ENCODE results near the gene TRPC4AP. TPM values are rescaled to one million over a fixed set of nuclear protein-coding genes. Genes with fewer than 3 reads are reported as not detected.
A peak's percentile ranks its signal among the peaks of the same experiment; 100 is the strongest.

TRPC4AP gene
- total RNA-seq, 1 experiment from 2014 or later = 25.7 TPM

DNA sequence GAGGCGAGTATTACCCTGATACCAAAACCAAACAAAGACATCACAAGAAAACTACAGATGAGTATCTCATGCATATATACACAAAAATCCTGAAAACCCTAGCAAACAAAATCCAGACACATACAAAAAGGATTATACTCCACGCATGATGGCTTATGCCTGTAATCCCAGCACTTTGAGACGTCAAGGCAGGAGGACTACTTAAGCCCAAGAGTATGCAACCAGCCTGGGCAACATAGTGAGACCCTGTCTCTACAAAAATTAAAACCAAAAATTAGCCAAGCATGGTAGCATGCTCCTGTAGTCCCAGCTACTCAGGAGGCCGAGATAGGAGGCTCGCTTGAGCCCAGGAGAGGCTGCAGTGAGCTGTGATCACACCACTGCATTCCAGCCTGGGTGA lies 32.4 kb downstream of the TRPC4AP start:
- DNase-seq (ENCODE audit: low read depth) = no peak

- DNase-seq (ENCODE audit: low read depth) = no peak
Measured at GRCh38 chr20:35059612-35060011, 33.0 kb downstream of the TRPC4AP start.

- DNase-seq (ENCODE audit: low read depth) = no peak
Measured at GRCh38 chr20:35059110-35059509, 33.5 kb downstream of the TRPC4AP start.

- no peak for DNase-seq (ENCODE audit: low read depth)
Measured at GRCh38 chr20:35055445-35056276, 36.9 kb downstream of the TRPC4AP start.

DNA sequence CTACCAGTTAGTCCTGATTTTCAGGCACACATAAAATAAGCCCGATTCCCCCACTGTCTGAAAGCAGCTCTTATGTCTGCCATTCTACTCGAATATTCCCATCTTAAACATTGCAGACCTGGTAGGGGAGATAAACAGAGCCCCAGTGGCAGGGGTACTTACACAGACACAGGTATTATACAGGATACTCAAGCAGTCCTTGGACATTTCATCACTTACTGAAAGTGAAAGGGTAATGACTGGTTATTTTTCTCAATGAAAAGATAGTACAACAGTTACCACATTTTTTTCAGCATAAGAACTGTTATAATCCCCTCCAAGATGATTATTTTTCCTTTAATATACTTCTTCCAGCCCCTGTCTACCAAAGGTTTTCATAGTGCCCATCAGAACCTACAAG lies 37.8 kb downstream of the TRPC4AP start:
- DNase-seq (ENCODE audit: low read depth) = no peak

- peak; percentile 13 for DNase-seq (ENCODE audit: low read depth)
Measured at GRCh38 chr20:35052616-35053015, 40.0 kb downstream of the TRPC4AP start.

DNA sequence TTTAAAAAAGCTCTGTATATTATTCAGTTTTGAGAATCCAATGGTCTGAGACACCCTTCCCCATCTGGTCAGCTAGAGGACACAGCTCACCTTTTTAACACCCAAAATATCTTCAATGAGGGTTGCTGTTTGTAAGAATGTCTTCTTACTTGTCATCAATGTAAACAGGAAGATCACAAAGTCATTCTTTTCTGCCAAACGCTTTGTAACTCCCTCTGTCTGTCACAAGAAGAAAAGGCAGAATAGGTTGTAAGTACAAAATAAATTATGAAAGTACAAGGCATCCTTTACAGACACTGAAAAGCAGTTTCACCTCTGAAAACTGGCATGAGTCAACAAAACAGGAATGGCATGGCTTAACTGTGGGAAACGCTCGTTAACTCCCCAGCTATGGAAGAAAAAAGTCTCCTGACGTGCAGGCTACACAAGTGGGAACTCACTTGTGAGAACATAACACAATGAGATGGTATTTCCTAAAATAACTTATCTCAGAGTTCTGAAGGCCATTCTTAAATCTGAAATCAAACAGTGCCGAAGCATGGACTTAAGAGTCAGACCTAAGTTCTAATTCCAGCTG lies 42.7 kb downstream of the TRPC4AP start:
- DNase-seq (ENCODE audit: low read depth) = no peak

DNA sequence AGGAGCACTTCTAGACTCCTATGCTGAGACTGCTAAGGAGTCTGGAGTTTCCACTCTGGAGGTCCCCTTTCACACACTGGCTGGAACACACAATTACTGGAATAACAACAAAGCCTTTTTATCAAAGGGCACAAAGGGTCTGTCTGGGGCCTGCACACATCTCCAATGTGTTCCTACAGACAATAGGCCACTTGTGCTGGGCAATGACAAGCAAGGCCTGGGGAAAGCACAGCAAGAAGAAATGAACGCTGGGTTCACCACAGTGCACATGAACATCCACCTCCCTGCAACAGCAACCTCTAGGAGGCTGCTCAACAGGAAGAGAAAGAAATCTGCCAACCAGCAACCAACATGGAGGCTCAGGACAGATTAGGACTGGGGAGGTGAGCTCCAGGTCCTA lies 43.9 kb downstream of the TRPC4AP start:
- DNase-seq (ENCODE audit: low read depth) = no peak

GRCh38 chr20:35042268-35042667 lies 50.3 kb downstream of the TRPC4AP start:
- no peak for DNase-seq (ENCODE audit: low read depth)

DNA sequence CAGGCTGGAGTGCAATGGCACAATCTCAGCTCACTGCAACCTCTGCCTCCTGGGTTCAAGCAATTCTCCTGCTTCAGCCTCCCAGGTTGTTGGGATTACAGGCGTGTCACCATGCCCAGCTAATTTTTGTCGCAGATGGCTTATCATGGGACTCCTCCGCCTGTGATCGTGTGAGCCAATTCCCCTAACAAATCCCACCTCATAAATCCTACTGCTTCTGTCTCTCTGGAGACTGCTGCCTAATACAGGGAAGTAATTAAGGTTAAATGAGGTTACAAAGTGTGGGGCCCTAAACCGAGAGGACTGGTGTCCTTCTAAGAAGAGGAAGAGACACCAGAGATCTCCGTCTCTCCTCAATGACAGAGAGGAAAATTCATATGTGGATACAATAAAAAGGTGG lies 52.0 kb downstream of the TRPC4AP start:
- no peak for DNase-seq (ENCODE audit: low read depth)

DNA sequence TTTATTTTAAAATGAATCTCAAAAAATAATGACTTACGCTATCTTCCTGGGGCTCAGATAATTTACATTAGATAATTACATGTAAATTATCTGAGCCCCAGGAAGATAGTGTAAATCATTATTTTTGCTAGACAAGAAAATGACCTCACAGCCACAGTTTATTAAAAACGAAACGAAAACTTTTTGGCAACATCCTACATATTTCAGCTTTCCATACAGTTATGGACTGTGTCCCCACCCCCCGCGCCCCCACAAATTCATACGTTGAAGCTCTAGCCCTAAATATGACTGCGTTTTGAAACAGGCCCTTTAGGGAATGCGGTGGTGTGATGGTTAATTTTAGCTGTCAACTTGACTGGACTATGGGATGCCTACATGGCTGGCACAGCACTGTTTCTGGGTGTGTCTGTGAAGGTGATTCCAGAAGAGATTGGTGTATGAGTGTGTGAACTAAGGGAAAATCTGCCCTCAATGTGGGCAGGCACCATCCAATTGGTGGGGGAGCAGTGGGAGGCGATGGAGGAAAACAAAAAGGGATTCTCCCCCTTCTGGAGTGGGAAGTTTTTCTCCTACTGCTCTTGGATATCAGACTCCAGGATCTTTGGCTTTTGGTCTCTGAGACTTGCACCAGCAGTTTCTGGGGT lies 52.6 kb downstream of the TRPC4AP start:
- DNase-seq (ENCODE audit: low read depth) = no peak

DNA sequence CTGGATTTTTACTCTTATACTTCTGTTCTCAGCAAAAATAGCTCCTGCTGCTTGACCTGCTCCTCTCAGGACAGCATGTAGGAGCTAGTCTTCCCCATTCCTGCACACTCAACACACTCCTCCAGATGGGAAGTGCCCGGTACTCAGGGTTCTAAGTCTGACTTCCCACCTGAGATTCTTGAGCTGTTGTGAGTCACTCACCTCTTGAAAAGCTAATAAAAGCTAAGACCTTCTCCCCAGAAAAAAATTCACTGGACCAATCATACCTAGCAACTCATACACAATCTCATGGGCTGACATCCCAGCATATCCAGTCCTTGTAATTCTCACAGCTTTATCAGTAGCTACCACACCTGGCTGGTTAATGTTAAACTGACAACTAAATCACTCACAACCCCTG lies 53.5 kb downstream of the TRPC4AP start:
- no peak for DNase-seq (ENCODE audit: low read depth)

DNA sequence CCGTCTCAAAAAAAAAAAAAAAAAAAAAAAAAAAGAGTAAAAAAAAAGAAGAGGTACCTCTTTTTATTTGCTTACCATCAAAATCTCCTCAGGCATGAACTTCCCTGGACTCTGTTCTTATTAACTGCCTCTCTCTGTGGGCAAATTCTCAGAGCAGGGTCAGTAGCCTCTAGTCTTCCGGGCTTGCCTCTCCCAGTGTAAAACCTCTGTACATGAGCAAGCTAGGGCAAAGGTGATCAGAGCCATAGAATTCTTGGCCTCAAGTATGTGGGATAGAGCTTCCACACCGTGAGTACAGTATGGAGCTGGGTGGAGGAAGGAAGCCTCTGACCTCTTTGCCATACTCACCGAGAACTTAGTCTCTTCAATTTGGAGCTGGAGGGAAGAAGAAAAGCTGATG lies 58.5 kb downstream of the TRPC4AP start:
- no peak for DNase-seq (ENCODE audit: low read depth)

- no peak for DNase-seq (ENCODE audit: low read depth)
Measured at GRCh38 chr20:35030136-35030535, 62.5 kb downstream of the TRPC4AP start.

DNA sequence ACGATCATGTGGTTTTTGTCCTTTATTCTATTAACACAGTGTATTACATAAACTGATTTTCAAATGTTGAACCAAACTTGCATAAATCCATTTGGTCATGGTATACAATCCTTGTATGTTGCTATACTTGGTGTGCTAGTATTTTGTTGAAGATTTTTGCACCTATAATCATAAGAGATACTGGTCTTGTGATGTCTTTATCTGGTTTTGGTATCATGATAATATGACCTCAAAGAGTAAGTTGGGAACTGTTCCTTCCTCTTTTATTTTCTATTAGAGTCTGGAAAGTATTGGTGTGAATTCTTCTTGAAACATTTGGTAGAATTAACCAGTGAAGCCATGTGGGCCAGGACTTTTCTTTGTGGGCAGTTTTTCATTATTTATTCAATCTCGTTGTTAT lies 65.3 kb downstream of the TRPC4AP start:
- DNase-seq (ENCODE audit: low read depth) = no peak

GRCh38 chr20:35025116-35025515 lies 67.5 kb downstream of the TRPC4AP start:
- DNase-seq (ENCODE audit: low read depth) = no peak

DNA sequence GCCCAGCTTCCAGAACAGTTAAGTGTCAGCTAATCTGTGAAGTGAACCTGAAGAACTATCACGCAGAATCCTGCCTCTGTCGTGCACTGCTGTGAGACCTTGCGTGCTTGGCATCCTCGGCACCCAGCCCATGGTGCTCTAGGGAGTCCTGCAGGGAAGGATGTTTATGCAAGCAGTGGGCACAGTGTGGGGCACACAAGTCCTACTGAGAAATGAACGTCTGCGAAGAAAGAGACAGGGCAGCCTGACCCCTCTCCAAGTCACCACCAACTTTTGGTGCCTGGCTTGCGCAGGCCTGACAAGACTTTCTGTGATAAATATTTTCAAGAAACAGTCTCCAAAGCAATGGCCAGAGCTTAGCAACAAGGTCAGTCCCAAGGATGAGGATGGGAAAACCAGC lies 69.0 kb downstream of the TRPC4AP start:
- DNase-seq (ENCODE audit: low read depth) = no peak

GRCh38 chr20:35021831-35022230 lies 70.8 kb downstream of the TRPC4AP start:
- no peak for DNase-seq (ENCODE audit: low read depth)

- no peak for DNase-seq (ENCODE audit: low read depth)
Measured at GRCh38 chr20:35021063-35021462, 71.5 kb downstream of the TRPC4AP start.

DNA sequence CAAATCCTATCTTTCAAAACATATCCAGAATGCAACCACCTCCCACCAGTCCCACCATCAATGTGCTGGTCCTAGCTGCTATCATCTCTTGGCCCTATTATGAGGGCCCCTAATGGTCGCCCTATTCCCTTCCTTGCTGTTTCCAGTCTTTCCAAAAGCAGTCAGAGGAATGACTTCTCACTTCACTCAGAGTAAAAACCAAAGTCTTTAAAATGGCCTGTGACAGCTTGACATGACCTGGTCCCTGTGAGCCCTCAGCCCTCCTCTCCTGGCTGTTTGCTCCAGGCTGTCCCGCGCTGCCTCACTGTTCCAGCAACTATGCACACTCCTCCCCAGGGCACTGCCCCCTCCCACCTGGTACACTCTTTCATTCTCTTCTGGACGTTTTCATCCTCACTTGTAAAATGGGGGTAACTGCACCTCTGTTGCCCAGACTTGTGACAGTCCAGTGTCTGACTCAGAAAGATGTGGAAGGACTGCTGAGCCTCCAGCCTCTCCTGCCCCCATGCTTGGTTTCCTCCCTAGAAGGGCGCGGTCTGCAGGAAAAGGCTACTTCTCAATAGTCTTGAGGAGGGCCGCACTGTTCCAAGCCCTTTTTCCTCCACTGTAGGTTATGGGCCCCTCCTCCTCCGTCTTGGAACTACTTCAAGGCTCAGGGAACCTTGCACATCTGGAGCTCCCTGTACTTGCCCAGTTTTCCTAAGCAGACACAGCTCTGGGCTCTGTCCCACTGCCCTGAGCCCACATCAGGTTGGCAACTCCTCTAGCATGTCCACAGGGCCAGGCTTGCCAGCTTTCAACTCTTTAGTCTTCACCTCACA lies 72.3 kb downstream of the TRPC4AP start:
- DNase-seq (ENCODE audit: low read depth) = no peak

DNA sequence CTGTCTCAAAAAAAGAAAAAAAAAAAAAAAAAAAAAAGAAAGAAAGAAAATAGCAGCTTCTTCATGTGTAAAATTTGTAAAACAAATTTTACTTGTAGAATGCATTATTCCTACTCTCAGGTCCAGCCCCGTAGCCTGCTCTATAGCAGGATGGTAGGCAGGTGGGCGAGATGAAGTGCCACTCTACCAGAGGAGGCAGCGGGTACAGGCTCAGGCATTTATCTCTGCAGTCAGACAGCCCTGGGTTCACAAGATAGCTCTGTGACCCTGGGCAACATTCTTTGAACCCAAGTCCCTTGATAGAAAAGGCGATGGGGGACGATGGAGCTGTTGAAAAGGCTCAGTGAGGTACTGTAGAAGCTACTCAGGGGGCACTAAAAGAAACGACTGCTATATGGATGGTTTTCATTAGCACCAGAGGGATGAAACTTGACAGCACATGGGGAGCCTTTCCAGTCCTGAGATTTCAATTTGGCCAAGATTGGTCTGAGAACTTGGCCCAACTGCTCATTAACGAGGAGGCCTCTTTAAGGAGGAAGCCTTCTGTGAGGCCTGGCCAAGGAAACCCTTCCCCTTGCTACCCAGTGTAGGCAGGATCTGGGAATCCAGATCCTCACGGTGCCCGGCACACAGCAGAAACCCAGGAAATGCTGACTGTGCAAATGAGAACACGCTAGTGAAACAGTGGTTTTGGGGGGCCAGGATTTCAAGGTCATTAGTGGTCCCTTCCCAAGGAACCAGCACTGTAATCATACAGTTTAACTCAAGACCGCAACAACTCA lies 73.8 kb downstream of the TRPC4AP start:
- no peak for DNase-seq (ENCODE audit: low read depth)

Data from Daoy (cell line).